IMR-90 (cell line): Measurements from ENCODE around the gene RIC3. TPM values are rescaled to one million over a fixed set of nuclear protein-coding genes. Genes with fewer than 3 reads are reported as not detected.

Source experiments
- ATAC-seq: fragments of 200-7000 bp; cut with Tn5 transposase; 2 replicates; pipeline ENCODE4 v1.9.1; 2020; ENCODE audit warnings: low read depth, mild to moderate bottlenecking, moderate library complexity
- BruUV-seq: library from RNA; stranded (reverse); fragments of 400-500 nt; replicated peaks from 2 replicates; lab custom pipeline; 2021; lab: Mats Ljungman, UMichigan
- CTCF ChIA-PET: fragments of 300-600 bp; formaldehyde crosslinking; extraction: SDS; loops from one replicate; lab custom pipeline; 2021; ENCODE audit warnings: antibody characterized with exemption; lab: Yijun Ruan, JAX
- POLR2A ChIA-PET: fragments of 300-600 bp; sonication (Branson Sonifier 250); formaldehyde crosslinking; loops from one replicate; lab custom pipeline; 2022; ENCODE audit warnings: antibody characterized with exemption; ENCODE audit not compliant: unreplicated experiment; lab: Charles Lee
- DNase-seq: peaks from one replicate; pipeline ENCODE4 v3.0.0; 2013
- H2AFZ ChIP-seq: replicated peaks from 2 replicates; pipeline ENCODE3; 2013; ENCODE audit warnings: low read length, mild to moderate bottlenecking; ENCODE audit not compliant: poor library complexity
- H2AK5ac ChIP-seq: 2 replicates; pipeline ENCODE4 v1.6.1; 2013; ENCODE audit warnings: low read depth, low read length, inconsistent platforms
- H2AK9ac ChIP-seq: replicated peaks from 2 replicates; pipeline ENCODE3; 2013; ENCODE audit warnings: mild to moderate bottlenecking, low read depth, low read length, moderate library complexity; ENCODE audit not compliant: poor library complexity
- H2BK120ac ChIP-seq: 2 replicates; pipeline ENCODE4 v1.6.1; 2013; ENCODE audit warnings: low read depth, low read length, inconsistent platforms
- H2BK15ac ChIP-seq: 3 replicates; pipeline ENCODE4 v1.6.1; 2013; ENCODE audit warnings: low read depth, low read length, inconsistent platforms
- H2BK20ac ChIP-seq: 2 replicates; pipeline ENCODE4 v1.6.1; 2013; ENCODE audit warnings: low read depth, mild to moderate bottlenecking, inconsistent platforms, low read length, moderate library complexity
- H2BK5ac ChIP-seq: 2 replicates; pipeline ENCODE4 v1.6.1; 2013; ENCODE audit warnings: mild to moderate bottlenecking, low read depth, low read length, inconsistent platforms; ENCODE audit not compliant: poor library complexity, severe bottlenecking
- H3K14ac ChIP-seq: replicated peaks from 2 replicates; pipeline ENCODE4 v1.6.1; 2013; ENCODE audit warnings: low read depth, low read length, inconsistent platforms
- H3K18ac ChIP-seq: 2 replicates; pipeline ENCODE4 v1.6.1; 2013; ENCODE audit warnings: low read depth, low read length, control low read depth
- H3K23ac ChIP-seq: 2 replicates; pipeline ENCODE4 v1.6.1; 2013; ENCODE audit warnings: low read depth, low read length, inconsistent platforms
- H3K27ac ChIP-seq: 2 replicates; pipeline ENCODE4 v1.5.1; 2013; ENCODE audit warnings: mild to moderate bottlenecking, control low read depth, low read length; ENCODE audit not compliant: insufficient read depth
- H3K27me3 ChIP-seq: 2 replicates; pipeline ENCODE4 v1.6.1; 2013; ENCODE audit warnings: low read length; ENCODE audit not compliant: control insufficient read depth, insufficient read depth
- H3K36me3 ChIP-seq: 2 replicates; pipeline ENCODE4 v1.6.1; 2013; ENCODE audit warnings: low read length, mixed read lengths; ENCODE audit not compliant: control insufficient read depth, insufficient read depth
- H3K4ac ChIP-seq: 2 replicates; pipeline ENCODE4 v1.6.1; 2013; ENCODE audit warnings: low read depth, low read length, inconsistent platforms
- H3K4me1 ChIP-seq: 2 replicates; pipeline ENCODE4 v1.6.1; 2013; ENCODE audit warnings: low read length, mixed read lengths; ENCODE audit not compliant: control insufficient read depth, insufficient read depth
- H3K4me2 ChIP-seq: 2 replicates; pipeline ENCODE4 v1.6.1; 2013; ENCODE audit warnings: low read depth, mild to moderate bottlenecking, control low read depth, low read length, moderate library complexity
- H3K4me3 ChIP-seq: 2 replicates; pipeline ENCODE4 v1.5.1; 2013; ENCODE audit warnings: low read depth, mild to moderate bottlenecking, control low read depth, low read length, moderate library complexity; ENCODE audit not compliant: insufficient read depth
- H3K56ac ChIP-seq: 2 replicates; pipeline ENCODE4 v1.6.1; 2013; ENCODE audit warnings: low read length, inconsistent platforms; ENCODE audit not compliant: insufficient read depth; ENCODE audit errors: extremely low read depth
- H3K79me1 ChIP-seq, 2 experiments: 2 replicates each; pipeline ENCODE4 v1.6.1; 2013; ENCODE audit warnings: low read length in 2 of 2, inconsistent platforms in 1 of 2, low read depth in 1 of 2
- H3K9ac ChIP-seq: 2 replicates; pipeline ENCODE4 v1.6.1; 2013; ENCODE audit warnings: low read depth, low read length, control low read depth
- H3K9me1 ChIP-seq: 2 replicates; pipeline ENCODE4 v1.6.1; 2013; ENCODE audit warnings: low read length, inconsistent platforms; ENCODE audit not compliant: insufficient read depth
- H3K9me3 ChIP-seq: 2 replicates; pipeline ENCODE4 v1.6.1; 2013; ENCODE audit warnings: low read length; ENCODE audit not compliant: control insufficient read depth, insufficient read depth
- H4K20me1 ChIP-seq: 2 replicates; pipeline ENCODE4 v1.6.1; 2013; ENCODE audit warnings: low read length, inconsistent platforms; ENCODE audit not compliant: insufficient read depth
- H4K5ac ChIP-seq: 2 replicates; pipeline ENCODE4 v1.6.1; 2013; ENCODE audit warnings: mild to moderate bottlenecking, low read depth, low read length, control low read depth
- H4K8ac ChIP-seq, 2 experiments: 2 replicates each; pipeline ENCODE4 v1.6.1; 2013; ENCODE audit warnings: low read depth in 2 of 2, low read length in 2 of 2, control low read depth in 1 of 2, inconsistent platforms in 1 of 2
- H4K91ac ChIP-seq: 2 replicates; pipeline ENCODE4 v1.6.1; 2013; ENCODE audit warnings: low read depth, low read length, inconsistent platforms; ENCODE audit not compliant: insufficient read depth
- CEBPB ChIP-seq: IDR thresholded peaks from 2 replicates; pipeline ENCODE4 v1.6.1; 2012; ENCODE audit warnings: low read depth, low read length, improper control_type of control experiment
- CHD1 ChIP-seq: IDR thresholded peaks from 2 replicates; pipeline ENCODE4 v1.6.1; 2012; ENCODE audit warnings: low read depth, low read length, improper control_type of control experiment
- CTCF ChIP-seq: conservative IDR thresholded peaks from 2 replicates; pipeline ENCODE4 v1.5.1; 2012; ENCODE audit warnings: mild to moderate bottlenecking, low read depth, low read length, improper control_type of control experiment
- ELK1 ChIP-seq: fragments of 150-350 bp; IDR thresholded peaks from 2 replicates; pipeline ENCODE4 v1.6.1; 2016; ENCODE audit warnings: low read depth, mild to moderate bottlenecking, low read length, moderate library complexity, borderline replicate concordance
- FOS ChIP-seq: fragments of 150-350 bp; IDR thresholded peaks from 2 replicates; pipeline ENCODE4 v1.6.1; 2016; ENCODE audit warnings: low read depth, low read length
- MAZ ChIP-seq: IDR thresholded peaks from 2 replicates; pipeline ENCODE4 v1.6.1; 2012; ENCODE audit warnings: low read depth, mild to moderate bottlenecking, low read length, improper control_type of control experiment, moderate library complexity, borderline replicate concordance
- MXI1 ChIP-seq: IDR thresholded peaks from 2 replicates; pipeline ENCODE4 v1.6.1; 2012; ENCODE audit warnings: low read depth, mild to moderate bottlenecking, low read length, moderate library complexity, borderline replicate concordance
- NFE2L2 ChIP-seq: fragments of 150-350 bp; IDR thresholded peaks from 2 replicates; pipeline ENCODE4 v1.6.1; 2016; ENCODE audit warnings: low read depth, mild to moderate bottlenecking, low read length
- POLR2A ChIP-seq: IDR thresholded peaks from 2 replicates; pipeline ENCODE4 v1.6.1; 2012; ENCODE audit warnings: mild to moderate bottlenecking, low read depth, low read length
- RAD21 ChIP-seq: IDR thresholded peaks from 2 replicates; pipeline ENCODE4 v1.6.1; 2012; ENCODE audit warnings: low read length, improper control_type of control experiment
- RCOR1 ChIP-seq: IDR thresholded peaks from 2 replicates; pipeline ENCODE4 v1.6.1; 2012; ENCODE audit warnings: mild to moderate bottlenecking, low read length, improper control_type of control experiment; ENCODE audit not compliant: insufficient replicate concordance
- RFX5 ChIP-seq: IDR thresholded peaks from 2 replicates; pipeline ENCODE4 v1.8.0; 2012; ENCODE audit warnings: low read depth, mild to moderate bottlenecking, low read length, moderate library complexity
- SMC3 ChIP-seq: fragments of 150-350 bp; IDR thresholded peaks from 2 replicates; pipeline ENCODE4 v1.6.1; 2016; ENCODE audit warnings: low read depth, mild to moderate bottlenecking, antibody characterized with exemption, low read length, moderate library complexity
- USF2 ChIP-seq: fragments of 150-350 bp; IDR thresholded peaks from 2 replicates; pipeline ENCODE4 v1.6.1; 2017; ENCODE audit warnings: mild to moderate bottlenecking, antibody characterized with exemption, low read length, low read depth
- WGBS, 2 experiments: methylation state at CpG; one replicate each; pipeline versions ENCODE4 v1.1.5 to v1.1.7; 2013; ENCODE audit warnings: missing lambda C conversion rate in 2 of 2; ENCODE audit not compliant: insufficient read length in 1 of 2; ENCODE audit errors: extremely low coverage in 2 of 2; 5-methylcytosine and 5-hydroxymethylcytosine counted together
- dilution Hi-C: fragments of 300-500 bp; cut with HindIII; formaldehyde crosslinking; loops from one replicate; pipeline ENCODE4 v1.14.3; 2018; ENCODE audit warnings: low sequenced_read_pairs; ENCODE audit not compliant: unreplicated experiment
- in situ Hi-C: fragments of 300-500 bp; cut with MboI; formaldehyde crosslinking; loops from 3 replicates; pipeline ENCODE4 v1.14.3; 2019; ENCODE audit warnings: low sequenced_read_pairs, inconsistent platforms, mixed read lengths
- intact Hi-C: fragments of 100-400 bp; cut with micrococcal nuclease; formaldehyde crosslinking; loops from 2 replicates; pipeline ENCODE4 v1.10.0; 2022
- polyA plus RNA-seq, 3 experiments: library from polyadenylated mRNA; depleted of rRNA; stranded (reverse); fragments of >200 nt; gene quantifications; 2 replicates each; pipeline ENCODE4 v1.2.3, GENCODE V29; 2012; ENCODE audit warnings: low replicate concordance in 1 of 3
- total RNA-seq: library from RNA; depleted of rRNA; stranded (reverse); fragments of >200 nt; gene quantifications from 2 replicates; pipeline ENCODE4 v1.2.3, GENCODE V29; 2012

Gene RIC3
- total and polyA plus RNA-seq, 2 of the 4 experiments (the other 2 are of a cell fraction): not detected

- dilution Hi-C loops: no loop called here
- no peak overlapping the region for H2BK15ac ChIP-seq
- no peak for TF ChIP-seq FOS
- TF ChIP-seq SMC3: no peak
- no peak for TF ChIP-seq MXI1
- no peak for TF ChIP-seq NFE2L2
- no peak for TF ChIP-seq RFX5
- no peak for TF ChIP-seq POLR2A
- no peak for TF ChIP-seq USF2
- TF ChIP-seq ELK1: no peak
- TF ChIP-seq CTCF: no peak
- TF ChIP-seq RAD21: no peak
- TF ChIP-seq CHD1: no peak
- TF ChIP-seq CEBPB: no peak
- no peak for TF ChIP-seq RCOR1
- no peak for TF ChIP-seq MAZ
These were observed 87.1 kb downstream of the RIC3 start for GRCh38 chr11:8081591-8082250.

More at GRCh38 chr11:8081591-8082250, 87.1 kb downstream of the RIC3 start:
- Histone ChIP-seq H3K4ac (peak overlapping the region; percentile 16), H3K9me3 (no peaks in the 10 kb centered on the region), H2BK5ac (no peak overlapping the region), H4K20me1 (peaks cover 30% of the 10 kb centered on the region; the same call in 1 of the 2 replicates), H3K9ac (peak overlapping the region; percentile 38), H3K36me3 (no peaks in the 10 kb centered on the region), H3K14ac (peak overlapping the region; percentile 55), H3K23ac (peak overlapping the region; percentile 87), H4K8ac (no peak overlapping the region), H3K9me1 (peaks cover 5% of the 10 kb centered on the region; the same call in 1 of the 2 replicates), H2AK9ac (peak overlapping the region; percentile 80), H3K4me3 (peak overlapping the region; percentile 60), H3K27me3 (peaks cover 3% of the 10 kb centered on the region; the same call in 1 of the 2 replicates), H3K27ac (peak overlapping the region; percentile 7; the same call in 1 of the 2 replicates), H4K5ac (no peak overlapping the region), H2AFZ (peak overlapping the region; percentile 88), H3K4me2 (peak overlapping the region; percentile 97), H2BK20ac (no peak overlapping the region), H3K4me1 (peaks cover 9% of the 10 kb centered on the region), H2BK120ac (peak overlapping the region; percentile 13; the same call in 1 of the 2 replicates), H3K18ac (no peak overlapping the region), H4K91ac (0 out of 2 replicates have a peak overlapping the region, but pooled peaks have one; percentile 13), H3K79me1 (peaks cover 0 to 33% of the 10 kb centered on the region in 2 experiments; a peak in 2 of 4 replicates), H3K56ac (no peak overlapping the region), H2AK5ac (0 out of 2 replicates have a peak overlapping the region, but pooled peaks have one; percentile 33)
- BruUV-seq: no TSS peak
- DNase-seq: peak; percentile 22
- ChIA-PET POLR2A (no interaction called here), CTCF (interaction anchor here (1.0 to 1.3 kb wide), 3 partner anchors 9 to 75 kb away, joined by 3 to 7 read pairs (median 4); no protein-coding TSS in a partner anchor)
- 27% methylated on average over 10 of the region's 24 CpGs; no CpG with 5 or more reads in 1 of the 2 experiments for WGBS, 2 experiments
- ATAC-seq: peak; percentile 30
- intact Hi-C loops: no loop called here
- in situ Hi-C loops: loop anchor here (25.0 kb wide), 1 partner anchor 394 kb away; no protein-coding TSS in a partner anchor
